GM23338 (cell line): ENCODE measurements around the gene PGGT1B. TPM values are rescaled to one million over a fixed set of nuclear protein-coding genes. Genes with fewer than 3 reads are reported as not detected.

ENCODE experiments used
- ATAC-seq: fragments of 200-7000 bp; cut with Tn5 transposase; 3 replicates; pipeline ENCODE4 v1.9.1; 2020
- DNase-seq: peaks from one replicate; pipeline ENCODE4 v3.0.0-alpha.2; 2015; ENCODE audit warnings: low spot score
- H2AFZ ChIP-seq: fragments of 200-600 bp; sonication (generic); 2 replicates; pipeline ENCODE4 v1.8.0; 2016; ENCODE audit warnings: antibody characterized with exemption, mild to moderate bottlenecking, moderate library complexity
- H3F3A ChIP-seq: fragments of 200-600 bp; sonication (generic); replicated peaks from 2 replicates; pipeline ENCODE4 v1.8.0; 2017; ENCODE audit warnings: antibody characterized with exemption, mixed run types, low read depth
- H3K27ac ChIP-seq: fragments of 200-600 bp; sonication (generic); 2 replicates; pipeline ENCODE4 v1.6.1; 2016; ENCODE audit warnings: low read depth
- H3K27me3 ChIP-seq: fragments of 200-600 bp; sonication (generic); 2 replicates; pipeline ENCODE4 v1.8.0; 2016; ENCODE audit warnings: mild to moderate bottlenecking, mixed run types, moderate library complexity; ENCODE audit not compliant: insufficient read depth
- H3K36me3 ChIP-seq: fragments of 200-600 bp; sonication (generic); 2 replicates; pipeline ENCODE4 v1.8.0; 2016; ENCODE audit warnings: mild to moderate bottlenecking; ENCODE audit not compliant: insufficient read depth
- H3K4me1 ChIP-seq: fragments of 200-600 bp; sonication (generic); 2 replicates; pipeline ENCODE4 v1.8.0; 2016; ENCODE audit warnings: mild to moderate bottlenecking, moderate library complexity; ENCODE audit not compliant: insufficient read depth
- H3K4me2 ChIP-seq: fragments of 200-600 bp; sonication (generic); 2 replicates; pipeline ENCODE4 v1.7.1; 2017; ENCODE audit warnings: mixed run types
- H3K4me3 ChIP-seq: fragments of 200-600 bp; sonication (generic); 2 replicates; pipeline ENCODE4 v1.6.1; 2016; ENCODE audit warnings: mixed run types
- H3K79me2 ChIP-seq: fragments of 200-600 bp; sonication (generic); replicated peaks from 2 replicates; pipeline ENCODE4 v1.8.0; 2017; ENCODE audit warnings: mild to moderate bottlenecking; ENCODE audit not compliant: insufficient read depth
- H3K9me2 ChIP-seq: fragments of 200-600 bp; sonication (generic); 2 replicates; pipeline ENCODE4 v1.8.0; 2017; ENCODE audit not compliant: insufficient read depth
- H4K20me1 ChIP-seq: fragments of 200-600 bp; sonication (generic); replicated peaks from 2 replicates; pipeline ENCODE4 v1.8.0; 2017; ENCODE audit warnings: mild to moderate bottlenecking; ENCODE audit not compliant: insufficient read depth
- H3K27ac Mint-ChIP-seq: 2 replicates; pipeline ENCODE4 v1.8.0; 2020; ENCODE audit warnings: inconsistent platforms, mild to moderate bottlenecking, moderate library complexity, mixed read lengths
- H3K27me3 Mint-ChIP-seq: 3 replicates; pipeline ENCODE4 v1.8.0; 2022; ENCODE audit warnings: low read depth, mild to moderate bottlenecking, moderate library complexity, mixed read lengths, inconsistent platforms; ENCODE audit not compliant: insufficient read depth, poor library complexity
- H3K36me3 Mint-ChIP-seq: 3 replicates; pipeline ENCODE4 v1.8.0; 2021; ENCODE audit warnings: low read depth, mild to moderate bottlenecking, inconsistent platforms, moderate library complexity, mixed read lengths
- H3K4me1 Mint-ChIP-seq: 3 replicates; pipeline ENCODE4 v1.8.0; 2020; ENCODE audit warnings: mild to moderate bottlenecking, inconsistent platforms, mixed read lengths
- H3K4me3 Mint-ChIP-seq: 3 replicates; pipeline ENCODE4 v1.8.0; 2021; ENCODE audit warnings: moderate library complexity, mild to moderate bottlenecking, inconsistent platforms, mixed read lengths
- H3K9me3 Mint-ChIP-seq: 3 replicates; pipeline ENCODE4 v1.8.0; 2020; ENCODE audit warnings: moderate library complexity, mild to moderate bottlenecking, inconsistent platforms, mixed read lengths
- CREB1 ChIP-seq: fragments of 250-450 bp; sonication (Bioruptor Pico); IDR thresholded peaks from 2 replicates; pipeline ENCODE4 v1.5.0; 2020; ENCODE audit warnings: low read depth, mild to moderate bottlenecking, moderate library complexity
- EZH2 ChIP-seq: fragments of 200-600 bp; sonication (generic); IDR thresholded peaks from one replicate; pipeline ENCODE4 v1.8.0; 2017; ENCODE audit warnings: antibody characterized with exemption, mild to moderate bottlenecking, low read depth; ENCODE audit not compliant: unreplicated experiment
- EZH2phosphoT487 ChIP-seq: fragments of 200-600 bp; sonication (generic); IDR thresholded peaks from one replicate; pipeline ENCODE4 v1.8.1; 2018; ENCODE audit warnings: antibody characterized with exemption; ENCODE audit not compliant: unreplicated experiment
- JUNB ChIP-seq: IDR thresholded peaks from one replicate; pipeline ENCODE4 v1.6.1; 2016; ENCODE audit warnings: antibody characterized with exemption; ENCODE audit not compliant: unreplicated experiment
- NANOG ChIP-seq: IDR thresholded peaks from 2 replicates; pipeline ENCODE4 v1.6.1; 2016; ENCODE audit warnings: antibody characterized with exemption, borderline replicate concordance
- POLR2AphosphoS5 ChIP-seq: IDR thresholded peaks from 2 replicates; pipeline ENCODE4 v1.6.1; 2016; ENCODE audit warnings: antibody characterized with exemption, low read depth
- ZNF114 ChIP-seq: fragments of 250-450 bp; sonication (Bioruptor Pico); IDR thresholded peaks from 2 replicates; pipeline ENCODE4 v1.5.0; 2020; ENCODE audit warnings: mild to moderate bottlenecking, moderate library complexity
- ZNF331 ChIP-seq: fragments of 250-450 bp; sonication (Bioruptor Pico); IDR thresholded peaks from 2 replicates; pipeline ENCODE4 v1.5.0; 2020; ENCODE audit warnings: low read depth, mild to moderate bottlenecking, moderate library complexity
- polyA plus RNA-seq: library from polyadenylated mRNA; unstranded; fragments of >200 nt; fragmentation: Nextera tagmentation; extraction: Ambion mirVana; gene quantifications from 2 replicates; pipeline ENCODE4 v1.2.1, GENCODE V29; 2016
- total RNA-seq: library from RNA; depleted of rRNA; stranded (reverse); fragments of >200 nt; shearing (Covaris generic); gene quantifications from 2 replicates; pipeline ENCODE4 v1.2.3, GENCODE V29; 2014
- TF ChIP-seq, protein P1 (sequence below): IDR thresholded peaks from one replicate; pipeline ENCODE4 v1.6.1; 2018; ENCODE audit warnings: antibody characterized with exemption; ENCODE audit not compliant: unreplicated experiment
- TF ChIP-seq, protein P2 (sequence below): IDR thresholded peaks from 2 replicates; pipeline ENCODE4 v1.6.1; 2016; ENCODE audit warnings: antibody characterized with exemption
- TF ChIP-seq, protein P3 (sequence below), 2 experiments: fragments of 200-600 bp in 1 of 2; sonication (generic) in 1 of 2; conservative IDR thresholded peaks; 2 replicates each; pipeline versions ENCODE4 v1.5.1 to v1.6.1; 2016 to 2017; ENCODE audit warnings: antibody characterized with exemption in 2 of 2, low read depth in 2 of 2, mild to moderate bottlenecking in 2 of 2, moderate library complexity in 1 of 2

The PGGT1B gene
- total and polyA plus RNA-seq, 2 experiments from 2014 or later = 8.6 to 12.9 TPM

DNA sequence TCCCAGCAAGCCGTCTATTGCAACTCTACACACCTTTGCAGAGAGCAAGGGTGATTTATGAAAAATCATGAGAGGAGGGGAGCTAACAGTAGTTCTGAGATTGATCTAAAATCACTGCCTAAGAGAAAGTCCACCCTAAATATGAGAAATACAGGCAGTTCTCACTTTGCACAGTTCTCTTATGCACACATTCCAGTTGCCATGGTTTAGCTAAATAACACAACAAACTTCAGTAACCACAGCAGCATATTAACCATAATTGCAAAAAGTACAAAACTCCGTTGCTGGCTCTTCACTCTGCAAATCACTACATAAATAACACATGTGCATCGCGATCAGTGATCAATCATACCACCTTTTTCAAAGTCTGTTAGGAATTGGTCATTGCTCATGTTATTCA, 31.1 kb downstream of the PGGT1B start:
- DNase-seq (no peak), ATAC-seq (no peak)
- H2AFZ ChIP-seq = no peak overlapping the region
- TF ChIP-seq ZNF331 (CRISPR knock-in tag) = no peak
- TF ChIP-seq ZNF114 = no peak
- no peak for TF ChIP-seq JUNB
- TF ChIP-seq EZH2phosphoT487 = no peak
- no peak for TF ChIP-seq CREB1 (CRISPR knock-in tag)
- no peak for TF ChIP-seq NANOG
- no peak for TF ChIP-seq POLR2AphosphoS5
- no peaks in the 10 kb centered on the region for H3F3A ChIP-seq
- H4K20me1 ChIP-seq = no peaks in the 10 kb centered on the region
- H3K4me1 ChIP-seq = no peaks in the 10 kb centered on the region
- Mint-ChIP-seq H3K4me1 (no peaks in the 10 kb centered on the region), H3K27me3 (no peaks in the 10 kb centered on the region), H3K9me3 (no peaks in the 10 kb centered on the region), H3K36me3 (peaks cover 3% of the 10 kb centered on the region; the same call in 1 of the 3 replicates), H3K4me3 (no peak overlapping the region), H3K27ac (no peak overlapping the region)
- no peaks in the 10 kb centered on the region for H3K27me3 ChIP-seq
- no peak overlapping the region for H3K27ac ChIP-seq
- H3K36me3 ChIP-seq = peaks cover 7% of the 10 kb centered on the region; the same call in 1 of the 2 replicates
- H3K9me2 ChIP-seq = no peaks in the 10 kb centered on the region
- no peaks in the 10 kb centered on the region for H3K79me2 ChIP-seq
- no peak overlapping the region for H3K4me3 ChIP-seq
- no peak overlapping the region for H3K4me2 ChIP-seq

DNA sequence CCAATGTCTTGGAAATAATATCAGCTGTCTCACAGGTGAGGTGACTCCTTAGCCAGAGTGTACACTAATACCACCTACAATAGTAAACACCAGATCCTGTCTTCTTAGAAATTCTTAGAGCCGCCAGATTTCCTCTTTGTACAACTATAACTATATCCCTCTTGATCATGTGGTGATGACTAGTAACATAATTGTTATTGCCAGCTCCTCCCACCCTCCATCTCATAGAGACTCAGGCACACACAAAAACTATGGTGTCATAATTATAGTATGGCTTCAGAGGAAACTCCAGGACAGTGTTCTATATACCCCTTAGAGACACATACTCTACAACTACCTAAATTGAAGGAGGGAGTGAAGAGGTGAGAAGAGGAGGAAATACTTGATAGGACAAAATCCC, 33.1 kb downstream of the PGGT1B start:
- Histone ChIP-seq H3K4me1 (no peaks in the 10 kb centered on the region), H3K27ac (no peak overlapping the region), H3K9me2 (no peaks in the 10 kb centered on the region), H3K27me3 (no peaks in the 10 kb centered on the region), H4K20me1 (no peaks in the 10 kb centered on the region), H3K4me3 (no peak overlapping the region), H3F3A (no peaks in the 10 kb centered on the region), H3K79me2 (no peaks in the 10 kb centered on the region), H3K36me3 (no peaks in the 10 kb centered on the region), H2AFZ (no peak overlapping the region), H3K4me2 (no peak overlapping the region)
- H3K27me3 Mint-ChIP-seq = no peaks in the 10 kb centered on the region
- H3K4me1 Mint-ChIP-seq = no peaks in the 10 kb centered on the region
- H3K9me3 Mint-ChIP-seq = no peaks in the 10 kb centered on the region
- no peak overlapping the region for H3K4me3 Mint-ChIP-seq
- ATAC-seq (no peak), DNase-seq (no peak)
- 0 out of 3 replicates have a peak, but pooled peaks cover 3% of the 10 kb centered on the region for H3K36me3 Mint-ChIP-seq
- H3K27ac Mint-ChIP-seq = no peak overlapping the region
- TF ChIP-seq, protein P1, sequence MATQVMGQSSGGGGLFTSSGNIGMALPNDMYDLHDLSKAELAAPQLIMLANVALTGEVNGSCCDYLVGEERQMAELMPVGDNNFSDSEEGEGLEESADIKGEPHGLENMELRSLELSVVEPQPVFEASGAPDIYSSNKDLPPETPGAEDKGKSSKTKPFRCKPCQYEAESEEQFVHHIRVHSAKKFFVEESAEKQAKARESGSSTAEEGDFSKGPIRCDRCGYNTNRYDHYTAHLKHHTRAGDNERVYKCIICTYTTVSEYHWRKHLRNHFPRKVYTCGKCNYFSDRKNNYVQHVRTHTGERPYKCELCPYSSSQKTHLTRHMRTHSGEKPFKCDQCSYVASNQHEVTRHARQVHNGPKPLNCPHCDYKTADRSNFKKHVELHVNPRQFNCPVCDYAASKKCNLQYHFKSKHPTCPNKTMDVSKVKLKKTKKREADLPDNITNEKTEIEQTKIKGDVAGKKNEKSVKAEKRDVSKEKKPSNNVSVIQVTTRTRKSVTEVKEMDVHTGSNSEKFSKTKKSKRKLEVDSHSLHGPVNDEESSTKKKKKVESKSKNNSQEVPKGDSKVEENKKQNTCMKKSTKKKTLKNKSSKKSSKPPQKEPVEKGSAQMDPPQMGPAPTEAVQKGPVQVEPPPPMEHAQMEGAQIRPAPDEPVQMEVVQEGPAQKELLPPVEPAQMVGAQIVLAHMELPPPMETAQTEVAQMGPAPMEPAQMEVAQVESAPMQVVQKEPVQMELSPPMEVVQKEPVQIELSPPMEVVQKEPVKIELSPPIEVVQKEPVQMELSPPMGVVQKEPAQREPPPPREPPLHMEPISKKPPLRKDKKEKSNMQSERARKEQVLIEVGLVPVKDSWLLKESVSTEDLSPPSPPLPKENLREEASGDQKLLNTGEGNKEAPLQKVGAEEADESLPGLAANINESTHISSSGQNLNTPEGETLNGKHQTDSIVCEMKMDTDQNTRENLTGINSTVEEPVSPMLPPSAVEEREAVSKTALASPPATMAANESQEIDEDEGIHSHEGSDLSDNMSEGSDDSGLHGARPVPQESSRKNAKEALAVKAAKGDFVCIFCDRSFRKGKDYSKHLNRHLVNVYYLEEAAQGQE = no peak
- TF ChIP-seq POLR2AphosphoS5 = no peak
- TF ChIP-seq NANOG = no peak
- TF ChIP-seq, protein P2, sequence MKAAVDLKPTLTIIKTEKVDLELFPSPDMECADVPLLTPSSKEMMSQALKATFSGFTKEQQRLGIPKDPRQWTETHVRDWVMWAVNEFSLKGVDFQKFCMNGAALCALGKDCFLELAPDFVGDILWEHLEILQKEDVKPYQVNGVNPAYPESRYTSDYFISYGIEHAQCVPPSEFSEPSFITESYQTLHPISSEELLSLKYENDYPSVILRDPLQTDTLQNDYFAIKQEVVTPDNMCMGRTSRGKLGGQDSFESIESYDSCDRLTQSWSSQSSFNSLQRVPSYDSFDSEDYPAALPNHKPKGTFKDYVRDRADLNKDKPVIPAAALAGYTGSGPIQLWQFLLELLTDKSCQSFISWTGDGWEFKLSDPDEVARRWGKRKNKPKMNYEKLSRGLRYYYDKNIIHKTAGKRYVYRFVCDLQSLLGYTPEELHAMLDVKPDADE = no peak
- TF ChIP-seq, protein P3, sequence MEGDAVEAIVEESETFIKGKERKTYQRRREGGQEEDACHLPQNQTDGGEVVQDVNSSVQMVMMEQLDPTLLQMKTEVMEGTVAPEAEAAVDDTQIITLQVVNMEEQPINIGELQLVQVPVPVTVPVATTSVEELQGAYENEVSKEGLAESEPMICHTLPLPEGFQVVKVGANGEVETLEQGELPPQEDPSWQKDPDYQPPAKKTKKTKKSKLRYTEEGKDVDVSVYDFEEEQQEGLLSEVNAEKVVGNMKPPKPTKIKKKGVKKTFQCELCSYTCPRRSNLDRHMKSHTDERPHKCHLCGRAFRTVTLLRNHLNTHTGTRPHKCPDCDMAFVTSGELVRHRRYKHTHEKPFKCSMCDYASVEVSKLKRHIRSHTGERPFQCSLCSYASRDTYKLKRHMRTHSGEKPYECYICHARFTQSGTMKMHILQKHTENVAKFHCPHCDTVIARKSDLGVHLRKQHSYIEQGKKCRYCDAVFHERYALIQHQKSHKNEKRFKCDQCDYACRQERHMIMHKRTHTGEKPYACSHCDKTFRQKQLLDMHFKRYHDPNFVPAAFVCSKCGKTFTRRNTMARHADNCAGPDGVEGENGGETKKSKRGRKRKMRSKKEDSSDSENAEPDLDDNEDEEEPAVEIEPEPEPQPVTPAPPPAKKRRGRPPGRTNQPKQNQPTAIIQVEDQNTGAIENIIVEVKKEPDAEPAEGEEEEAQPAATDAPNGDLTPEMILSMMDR (conservative IDR thresholded peaks at IDR 0.05; ENCODE audit: low read depth in 2 of 2) = no peak
- TF ChIP-seq EZH2phosphoT487 = no peak
- TF ChIP-seq JUNB = no peak
- TF ChIP-seq EZH2 = no peak
